GM18520 (cell line): ENCODE results near the gene BANP.
"Not testable (repeated sequence)": the region's sequence is repeated elsewhere in the genome, so short reads cannot be mapped to it uniquely, and the experiment has no call there.

ENCODE experiments used
- ATAC-seq: cut with Tn5 transposase; IDR thresholded peaks from one replicate; pipeline ENCODE4 v1.9.1; 2021; ENCODE audit not compliant: unreplicated experiment

Gene BANP

DNA sequence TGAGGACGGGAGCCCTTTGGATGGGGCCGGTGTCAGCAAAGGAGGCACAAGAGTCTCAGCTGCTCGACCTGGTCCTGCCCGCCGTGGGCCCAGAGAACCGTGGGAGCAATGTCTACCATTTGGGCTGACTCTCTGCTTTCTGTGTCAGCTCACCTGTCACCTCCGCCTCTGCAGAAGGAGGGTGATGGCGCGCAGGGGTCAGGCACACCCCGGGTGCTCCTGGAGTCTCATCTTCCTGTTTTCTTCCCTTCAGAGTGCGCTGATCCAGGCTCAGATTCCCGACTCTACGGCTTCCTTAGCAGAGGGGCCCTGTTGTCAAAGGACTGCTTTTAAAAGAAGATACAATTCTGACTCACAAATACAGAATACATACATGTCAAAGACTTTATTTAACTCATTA is 167.1 kb downstream of the BANP start:
- ATAC-seq: no peak

- not testable (repeated sequence) for ATAC-seq
These were observed 167.9 kb downstream of the BANP start for GRCh38 chr16:88118852-88119741.

DNA sequence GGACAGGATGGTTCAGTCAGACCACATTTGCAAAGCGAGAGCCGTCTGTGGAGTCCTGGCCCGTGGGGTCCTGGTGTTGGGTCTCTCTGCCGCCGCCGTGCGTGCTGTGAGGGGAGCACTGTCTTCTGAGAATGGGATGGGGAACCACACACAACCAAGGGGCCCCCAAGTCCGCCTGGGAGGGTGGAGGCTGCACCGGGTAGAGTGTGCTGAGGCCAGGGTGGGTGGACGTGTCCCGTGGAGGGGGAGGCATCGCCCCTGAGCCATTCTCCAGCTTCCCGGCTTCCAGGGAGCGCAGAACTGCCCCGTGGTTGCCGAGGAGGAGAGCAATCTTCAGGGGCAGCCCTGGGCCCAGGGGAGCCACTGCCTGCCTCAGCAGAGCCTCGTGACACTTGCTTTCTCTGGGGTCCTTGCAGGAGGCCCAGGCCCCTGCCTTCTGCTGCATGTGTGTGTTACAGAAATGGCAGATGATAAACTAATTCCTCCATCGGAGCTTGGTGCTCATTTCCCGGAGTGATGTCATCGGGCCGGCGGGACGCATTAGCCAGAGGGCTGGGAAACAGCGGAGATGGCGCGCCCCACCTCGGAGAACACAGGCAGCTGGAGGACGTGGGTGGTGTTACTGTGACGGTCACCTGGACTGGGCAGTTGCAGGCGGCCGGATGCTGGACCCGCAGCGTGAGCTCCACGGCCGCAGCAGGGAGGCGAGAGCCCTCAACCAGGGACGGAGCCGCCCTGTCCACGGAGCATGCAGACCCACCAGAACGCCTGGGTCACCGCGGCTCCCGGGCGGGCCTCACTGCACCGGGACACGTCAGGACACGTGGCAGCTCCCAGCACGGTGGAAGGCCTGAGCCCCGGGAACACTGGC is 168.9 kb downstream of the BANP start:
- ATAC-seq: not testable (repeated sequence)

GRCh38 chr16:88120812-88121211 is 169.6 kb downstream of the BANP start:
- no peak for ATAC-seq

DNA sequence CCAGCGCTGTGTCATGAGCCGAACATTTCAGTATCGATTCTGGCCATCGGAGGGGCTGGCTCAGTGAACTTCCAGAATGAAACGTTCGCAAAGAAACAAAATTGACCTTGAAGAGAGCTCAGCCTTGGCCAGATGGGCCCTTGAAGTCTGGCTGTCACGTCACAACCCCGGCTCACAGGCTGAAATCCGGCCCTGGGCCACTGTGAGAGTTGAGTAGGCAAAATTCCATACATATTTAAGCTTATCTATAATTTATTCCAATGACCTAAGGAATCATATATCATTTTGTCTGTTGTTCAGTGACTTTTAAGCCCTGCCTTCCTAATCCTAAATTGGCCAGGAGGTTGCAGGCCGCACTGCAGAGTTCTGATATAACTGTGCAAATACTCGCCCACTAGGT is 170.2 kb downstream of the BANP start:
- ATAC-seq: not testable (repeated sequence)

DNA sequence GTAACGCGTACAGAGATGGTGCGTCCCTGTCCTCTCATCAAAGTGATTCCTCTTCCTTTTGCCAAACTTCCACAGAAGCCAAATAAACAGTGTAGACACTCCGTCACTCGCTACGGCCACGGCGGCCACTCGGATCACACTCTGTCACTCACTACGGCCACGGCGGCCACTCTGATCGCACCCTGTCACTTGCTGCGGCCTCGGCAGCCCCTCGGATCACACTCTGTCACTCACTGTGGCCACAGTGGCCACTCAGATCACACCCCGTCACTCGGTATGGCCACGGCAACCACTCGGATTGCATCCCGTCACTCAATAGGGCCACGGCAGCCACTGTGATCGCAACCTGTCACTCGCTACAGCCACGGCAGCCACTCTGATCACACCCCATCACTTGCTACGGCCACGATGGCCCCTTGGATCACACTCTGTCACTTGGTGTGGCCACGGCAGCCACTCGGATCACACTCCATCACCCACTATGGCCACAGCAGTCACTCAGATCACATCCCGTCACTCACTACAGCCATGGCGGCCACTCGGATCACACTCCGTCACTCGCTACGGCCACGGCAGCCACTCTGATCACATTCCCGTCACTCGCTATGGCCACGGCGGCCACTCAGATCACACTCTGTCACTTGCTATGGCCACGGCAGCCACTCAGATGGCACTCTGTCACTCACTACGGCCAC is 170.8 kb downstream of the BANP start:
- no peak for ATAC-seq
